Peyer's patch (tissue), 4 donors: ENCODE data around the gene PRLH.

Experiments used
- POLR2A ChIP-seq, 2 donors: fragments of 450-650 bp; IDR thresholded peaks; one replicate each; pipeline ENCODE4 v1.5.1; 2017; ENCODE audit warnings: antibody characterized with exemption in 2 of 2, mild to moderate bottlenecking in 2 of 2, moderate library complexity in 2 of 2
- TF ChIP-seq, protein P1 (sequence below), 6 experiments: fragments of 450-650 bp in 4 of 6; fragments of 200-600 bp in 2 of 6; sonication (generic) in 1 of 6; IDR thresholded peaks; one replicate each; pipeline ENCODE4 v1.5.1; 2017 to 2019; ENCODE audit warnings: antibody characterized with exemption in 6 of 6, mild to moderate bottlenecking in 3 of 6, moderate library complexity in 1 of 6

DNA sequence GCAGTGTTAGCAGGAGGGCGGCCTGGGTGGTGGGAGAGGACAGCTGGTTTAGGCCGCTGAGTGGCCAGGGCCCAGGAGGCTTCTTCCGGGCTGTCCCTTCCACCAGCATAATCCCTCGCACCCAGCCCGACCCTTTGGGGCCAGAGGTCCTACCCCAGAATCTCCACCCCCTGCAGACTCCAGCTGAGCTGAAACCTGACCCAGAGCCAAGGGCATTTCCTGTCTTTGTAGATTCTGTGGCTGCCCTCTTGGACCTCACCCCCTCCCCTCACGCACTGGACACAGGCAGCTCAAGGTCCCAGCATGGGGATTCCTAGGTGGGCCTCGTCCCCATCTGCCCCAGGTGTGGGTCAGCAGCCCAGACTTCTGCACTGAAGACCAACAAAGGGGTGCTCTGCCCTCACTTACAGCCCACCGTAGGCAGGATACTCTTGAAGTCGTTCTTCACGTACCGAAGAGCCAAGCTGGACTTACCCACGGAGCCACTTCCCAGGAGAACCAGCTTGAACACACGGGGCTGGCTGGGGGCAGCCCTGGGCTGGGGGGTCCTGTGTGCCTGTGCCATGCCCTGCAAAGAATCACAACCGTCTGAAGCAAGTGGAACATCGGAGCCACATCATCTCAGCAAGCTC lies 19.3 kb downstream of the PRLH start:
- TF ChIP-seq, protein P1, sequence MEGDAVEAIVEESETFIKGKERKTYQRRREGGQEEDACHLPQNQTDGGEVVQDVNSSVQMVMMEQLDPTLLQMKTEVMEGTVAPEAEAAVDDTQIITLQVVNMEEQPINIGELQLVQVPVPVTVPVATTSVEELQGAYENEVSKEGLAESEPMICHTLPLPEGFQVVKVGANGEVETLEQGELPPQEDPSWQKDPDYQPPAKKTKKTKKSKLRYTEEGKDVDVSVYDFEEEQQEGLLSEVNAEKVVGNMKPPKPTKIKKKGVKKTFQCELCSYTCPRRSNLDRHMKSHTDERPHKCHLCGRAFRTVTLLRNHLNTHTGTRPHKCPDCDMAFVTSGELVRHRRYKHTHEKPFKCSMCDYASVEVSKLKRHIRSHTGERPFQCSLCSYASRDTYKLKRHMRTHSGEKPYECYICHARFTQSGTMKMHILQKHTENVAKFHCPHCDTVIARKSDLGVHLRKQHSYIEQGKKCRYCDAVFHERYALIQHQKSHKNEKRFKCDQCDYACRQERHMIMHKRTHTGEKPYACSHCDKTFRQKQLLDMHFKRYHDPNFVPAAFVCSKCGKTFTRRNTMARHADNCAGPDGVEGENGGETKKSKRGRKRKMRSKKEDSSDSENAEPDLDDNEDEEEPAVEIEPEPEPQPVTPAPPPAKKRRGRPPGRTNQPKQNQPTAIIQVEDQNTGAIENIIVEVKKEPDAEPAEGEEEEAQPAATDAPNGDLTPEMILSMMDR (IDR thresholded peaks at IDR 0.05): no peak
- no peak for TF ChIP-seq POLR2A (IDR thresholded peaks at IDR 0.05)
